Adrenal gland (tissue), 5 donors: ENCODE measurements around the gene LAPTM4A.

ENCODE experiments used
- CTCF ChIP-seq, 6 experiments: fragments of 450-650 bp in 4 of 6; fragments of 200-600 bp in 2 of 6; sonication (generic) in 1 of 6; IDR thresholded peaks; 1 replicate in 5 of 6; 2 replicates in 1 of 6; pipeline versions ENCODE4 v1.5.1 to v1.8.0; 2016 to 2021; ENCODE audit warnings: antibody characterized with exemption in 6 of 6, mild to moderate bottlenecking in 2 of 6, moderate library complexity in 1 of 6
- POLR2A ChIP-seq, 2 donors: fragments of 450-650 bp; IDR thresholded peaks; one replicate each; pipeline ENCODE4 v1.6.1; 2017; ENCODE audit warnings: antibody characterized with exemption in 2 of 2, mild to moderate bottlenecking in 2 of 2, moderate library complexity in 1 of 2
- donor health status: DM: no; HTN: no; CAD: no.

- TF ChIP-seq CTCF (IDR thresholded peaks at IDR 0.05) (no peak), POLR2A (IDR thresholded peaks at IDR 0.05) (no peak)
Measured at GRCh38 chr2:20089715-20090464, 38.5 kb upstream of the LAPTM4A start.
